ENCODE results near the gene UGT1A9.

UGT1A9 gene

DNA sequence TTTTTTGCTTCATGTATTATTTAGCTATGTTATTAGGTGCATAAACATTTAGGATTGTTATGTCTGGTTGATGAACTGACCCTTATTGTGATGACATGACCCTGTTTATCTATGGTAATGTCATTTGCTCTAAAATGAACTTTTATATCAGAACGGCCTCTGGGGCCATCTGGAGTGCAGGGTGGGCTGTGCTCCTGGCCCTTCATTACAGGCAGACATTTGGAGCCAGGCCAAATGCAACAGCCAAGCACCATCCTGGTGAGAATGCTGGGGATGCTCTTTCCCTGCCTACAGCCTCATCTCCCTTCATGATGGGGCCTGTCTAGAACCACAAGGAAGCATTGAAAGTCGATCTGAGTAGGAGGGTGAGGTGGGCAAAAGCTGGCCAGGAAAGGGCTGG lies 144.6 kb downstream of the UGT1A9 start:
- TF ChIP-seq, protein P1, sequence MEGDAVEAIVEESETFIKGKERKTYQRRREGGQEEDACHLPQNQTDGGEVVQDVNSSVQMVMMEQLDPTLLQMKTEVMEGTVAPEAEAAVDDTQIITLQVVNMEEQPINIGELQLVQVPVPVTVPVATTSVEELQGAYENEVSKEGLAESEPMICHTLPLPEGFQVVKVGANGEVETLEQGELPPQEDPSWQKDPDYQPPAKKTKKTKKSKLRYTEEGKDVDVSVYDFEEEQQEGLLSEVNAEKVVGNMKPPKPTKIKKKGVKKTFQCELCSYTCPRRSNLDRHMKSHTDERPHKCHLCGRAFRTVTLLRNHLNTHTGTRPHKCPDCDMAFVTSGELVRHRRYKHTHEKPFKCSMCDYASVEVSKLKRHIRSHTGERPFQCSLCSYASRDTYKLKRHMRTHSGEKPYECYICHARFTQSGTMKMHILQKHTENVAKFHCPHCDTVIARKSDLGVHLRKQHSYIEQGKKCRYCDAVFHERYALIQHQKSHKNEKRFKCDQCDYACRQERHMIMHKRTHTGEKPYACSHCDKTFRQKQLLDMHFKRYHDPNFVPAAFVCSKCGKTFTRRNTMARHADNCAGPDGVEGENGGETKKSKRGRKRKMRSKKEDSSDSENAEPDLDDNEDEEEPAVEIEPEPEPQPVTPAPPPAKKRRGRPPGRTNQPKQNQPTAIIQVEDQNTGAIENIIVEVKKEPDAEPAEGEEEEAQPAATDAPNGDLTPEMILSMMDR (IDR thresholded peaks at IDR 0.05; ENCODE audit: insufficient read depth, low read depth, low read length, missing control alignments) = no peak
- no peak for DNase-seq (ENCODE audit: low read depth)
- no peak overlapping the region for H3K4me3 ChIP-seq (ENCODE audit: low read length)

DNA sequence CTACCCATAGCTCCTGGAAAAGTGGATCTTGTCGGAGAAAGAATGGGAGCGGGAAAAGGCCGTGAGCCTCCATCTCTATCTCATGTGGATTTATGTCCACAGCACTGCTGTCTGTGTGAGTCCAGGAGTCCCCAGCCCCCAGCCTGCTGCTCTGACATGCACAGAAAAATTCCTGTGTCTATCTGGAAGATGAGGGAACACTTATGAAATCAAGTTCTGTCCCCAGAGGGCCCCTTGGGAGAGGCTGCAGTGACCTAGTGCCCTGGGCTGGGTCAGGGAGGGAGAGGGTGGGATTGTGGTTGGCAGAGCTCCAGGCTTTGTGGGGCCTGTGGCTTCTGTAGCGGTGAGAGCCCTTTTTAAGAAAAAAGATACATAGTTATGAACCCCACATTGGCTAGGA lies 145.1 kb downstream of the UGT1A9 start:
- no peak overlapping the region for H3K4me3 ChIP-seq (ENCODE audit: low read length)
- DNase-seq (ENCODE audit: low read depth) = no peak
- TF ChIP-seq, protein P1 (IDR thresholded peaks at IDR 0.05; ENCODE audit: insufficient read depth, low read depth, low read length, missing control alignments) = no peak

DNA sequence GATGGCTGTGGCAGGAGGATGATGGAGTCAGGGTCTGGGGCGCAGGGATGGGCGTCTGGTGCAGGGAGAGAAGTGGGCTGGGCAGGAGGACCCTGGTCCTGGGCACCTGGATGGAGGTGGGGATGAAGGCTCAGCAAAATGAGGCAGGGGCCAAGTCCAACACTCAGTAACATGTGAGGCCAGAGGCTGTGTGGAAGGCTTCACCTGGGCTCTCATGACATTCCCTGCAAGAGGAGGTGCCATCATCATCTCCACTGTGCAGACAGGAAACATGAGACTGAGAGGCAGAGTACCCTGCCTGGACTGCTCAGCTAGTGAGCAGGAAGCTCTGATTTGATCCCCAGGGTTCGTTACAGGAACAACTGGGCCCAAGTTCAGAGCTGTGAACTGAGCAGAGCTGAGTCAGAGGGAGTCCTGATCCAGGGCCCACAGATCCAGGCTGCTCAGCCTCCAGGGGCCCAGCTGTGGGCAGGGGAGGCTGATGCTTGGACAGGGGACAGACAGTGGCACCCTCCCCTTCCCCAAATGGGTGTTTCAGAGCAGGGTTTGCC lies 145.7 kb downstream of the UGT1A9 start:
- no peak overlapping the region for H3K4me3 ChIP-seq (ENCODE audit: low read length)
- TF ChIP-seq, protein P1 (IDR thresholded peaks at IDR 0.05; ENCODE audit: insufficient read depth, low read depth, low read length, missing control alignments) = no peak
- peak; percentile 4 for DNase-seq (ENCODE audit: low read depth)

DNA sequence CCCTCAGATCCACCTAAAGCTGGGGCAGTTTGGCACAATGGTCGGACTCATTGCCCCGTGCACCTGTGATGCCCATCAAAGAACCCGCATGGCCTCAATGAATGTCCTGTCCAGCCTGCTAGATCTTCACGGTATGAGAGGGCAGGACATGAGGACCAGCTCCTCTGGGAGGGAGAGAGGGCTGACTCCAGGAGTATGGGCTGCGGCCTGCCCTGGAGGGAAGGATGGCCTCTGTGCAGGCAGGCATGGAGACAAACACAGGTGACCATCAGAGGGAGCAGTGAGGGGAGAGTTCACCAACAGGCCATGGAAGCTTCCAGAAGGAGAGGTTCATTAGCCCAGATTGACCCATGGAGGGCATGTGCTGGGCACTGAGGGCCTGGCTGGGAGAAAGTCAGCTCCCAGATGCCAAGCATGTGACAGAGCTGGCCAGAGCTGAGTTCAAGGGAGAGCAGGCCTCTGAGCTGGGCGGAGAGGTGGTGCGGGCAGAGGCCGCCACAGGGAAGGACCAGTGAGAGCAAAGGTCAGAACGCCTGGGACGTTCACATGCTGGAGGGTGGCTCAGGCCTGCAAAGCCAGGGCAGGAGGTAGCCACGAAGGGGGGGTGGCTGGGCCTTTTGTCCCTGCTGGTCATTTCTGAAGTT lies 146.4 kb downstream of the UGT1A9 start:
- TF ChIP-seq, protein P1 (IDR thresholded peaks at IDR 0.05; ENCODE audit: insufficient read depth, low read depth, low read length, missing control alignments) = no peak
- no peak for DNase-seq (ENCODE audit: low read depth)
- no peak overlapping the region for H3K4me3 ChIP-seq (ENCODE audit: low read length)

DNA sequence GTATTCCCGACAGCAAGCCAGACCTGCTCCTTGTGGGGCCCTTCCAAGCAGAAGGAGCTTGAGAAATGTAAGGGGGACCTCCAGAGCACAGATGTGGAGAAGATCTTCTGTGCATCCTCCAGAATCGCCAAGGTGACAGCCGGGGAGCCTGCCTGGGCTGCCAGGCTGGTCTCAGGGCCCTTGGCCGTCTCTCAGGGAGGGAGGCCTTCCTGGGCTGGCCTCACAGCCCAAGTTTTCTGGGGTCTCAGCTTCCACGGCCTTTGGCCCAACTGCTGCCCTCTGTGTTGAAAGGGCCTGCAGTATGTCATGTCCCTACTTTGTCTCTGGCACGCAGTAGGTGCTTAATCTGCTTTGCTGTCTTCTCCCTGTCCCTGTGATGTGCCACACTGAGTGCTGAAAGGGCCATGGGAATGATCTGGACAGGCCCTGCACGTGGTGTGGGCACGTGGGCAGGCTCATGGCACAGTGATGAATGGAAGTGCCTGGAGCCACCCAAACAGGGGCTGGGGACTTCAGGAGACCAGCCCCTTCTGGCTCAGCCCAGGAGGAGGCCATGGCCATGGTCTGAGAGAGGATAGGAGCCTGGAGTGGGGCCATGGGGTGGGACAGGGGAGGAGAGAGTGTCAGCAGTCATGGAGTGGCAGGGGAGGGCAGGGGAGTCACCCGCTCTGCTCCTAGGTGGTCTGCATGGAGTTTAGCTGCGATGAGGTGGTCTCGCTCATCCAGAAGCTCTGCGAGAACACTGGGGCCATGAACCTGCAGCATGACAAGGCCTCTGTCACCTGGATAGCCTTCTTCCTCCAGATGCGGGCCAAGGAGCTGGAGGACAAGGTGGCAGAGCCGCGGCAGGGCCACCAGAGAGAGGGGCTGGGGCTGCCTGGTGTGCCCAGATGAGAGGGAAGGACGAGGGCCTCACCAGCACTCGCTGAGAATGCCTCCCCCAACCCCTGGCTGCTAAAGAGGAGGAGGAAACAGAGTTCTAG lies 147.2 kb downstream of the UGT1A9 start:
- DNase-seq (ENCODE audit: low read depth) = no peak
- no peak overlapping the region for H3K4me3 ChIP-seq (ENCODE audit: low read length)
- TF ChIP-seq, protein P1 (IDR thresholded peaks at IDR 0.05; ENCODE audit: insufficient read depth, low read depth, low read length, missing control alignments) = no peak

DNA sequence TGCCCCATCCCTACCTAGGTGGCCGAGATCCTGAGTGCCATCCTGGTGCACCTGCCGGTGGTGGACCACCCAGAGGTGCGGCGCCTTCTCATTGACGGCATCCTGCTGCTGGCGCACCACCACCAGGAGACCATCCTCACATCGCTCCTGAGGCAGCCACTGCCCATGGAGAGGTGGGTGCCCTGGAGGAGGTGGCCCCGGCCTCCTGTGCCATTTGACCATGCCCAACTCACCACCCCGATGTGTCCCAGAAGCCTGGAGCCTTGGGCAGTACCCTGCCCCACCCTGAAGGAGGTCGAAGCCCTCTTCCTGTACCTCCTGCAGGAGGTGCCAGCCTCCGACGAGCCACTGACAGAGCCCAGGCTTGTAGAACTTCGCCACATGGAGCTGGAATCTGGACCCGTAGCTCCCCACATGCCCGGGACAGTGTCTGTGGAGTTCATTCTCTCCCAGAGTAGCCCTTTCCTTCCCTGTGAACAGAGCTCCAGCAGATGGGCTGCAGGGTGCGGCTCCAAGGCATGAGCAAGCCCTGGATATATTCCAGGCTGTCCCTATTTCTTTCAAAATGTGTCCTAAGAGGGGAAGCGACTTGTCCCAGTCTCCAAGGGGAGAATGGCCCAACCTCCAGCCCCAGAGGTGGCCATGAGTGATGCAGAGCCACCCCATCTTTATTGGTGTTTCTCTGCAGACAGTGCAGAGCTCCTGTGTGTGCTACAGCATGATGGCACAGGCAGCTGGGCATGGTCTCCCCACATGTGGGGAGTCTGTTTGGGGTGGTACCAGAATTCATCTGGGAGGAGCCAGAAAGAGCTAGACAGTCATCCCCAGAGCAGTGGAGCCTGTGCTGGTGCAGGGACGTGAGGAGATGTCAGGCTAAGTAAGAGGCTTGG lies 148.4 kb downstream of the UGT1A9 start:
- no peak for DNase-seq (ENCODE audit: low read depth)
- TF ChIP-seq, protein P1 (IDR thresholded peaks at IDR 0.05; ENCODE audit: insufficient read depth, low read depth, low read length, missing control alignments) = no peak
- no peak overlapping the region for H3K4me3 ChIP-seq (ENCODE audit: low read length)
